SK-N-SH (cell line): ENCODE measurements around the gene RCBTB2. TPM values are rescaled to one million over a fixed set of nuclear protein-coding genes. Genes with fewer than 3 reads are reported as not detected.

Source experiments
- CTCF ChIA-PET: fragments of 300-600, 350-600 bp; formaldehyde crosslinking; extraction: SDS; loops from one replicate; lab custom pipeline; 2021; lab: Yijun Ruan, JAX
- POLR2A ChIA-PET: fragments of 350-600 bp; sonication (Branson Sonifier 250); formaldehyde crosslinking; extraction: SDS; loops from one replicate; lab custom pipeline; 2020; ENCODE audit warnings: antibody characterized with exemption, inconsistent platforms; lab: Yijun Ruan, JAX
- DNase-seq: peaks from one replicate; pipeline ENCODE4 v3.0.0; 2012
- H2AFZ ChIP-seq: fragments of 200-600 bp; sonication (generic); 2 replicates; pipeline ENCODE4 v1.8.1; 2016; ENCODE audit warnings: antibody characterized with exemption, mild to moderate bottlenecking, low read depth
- H3F3A ChIP-seq: fragments of 200-600 bp; sonication (generic); replicated peaks from 2 replicates; pipeline ENCODE3; 2016; ENCODE audit warnings: antibody characterized with exemption, mild to moderate bottlenecking; ENCODE audit not compliant: insufficient read depth
- H3K27ac ChIP-seq, 2 experiments: fragments of 200-500 bp in 1 of 2; fragments of 200-600 bp in 1 of 2; sonication (Bioruptor generic) in 1 of 2; sonication (generic), shearing (Covaris generic) in 1 of 2; 2 replicates each; pipeline versions ENCODE4 v1.5.1 to v1.6.1; 2014 to 2016; ENCODE audit warnings: low read depth in 2 of 2, inconsistent platforms in 1 of 2, low read length in 1 of 2, mild to moderate bottlenecking in 1 of 2, mixed read lengths in 1 of 2
- H3K27me3 ChIP-seq: fragments of 200-600 bp; sonication (generic), shearing (Covaris generic); 2 replicates; pipeline ENCODE4 v1.6.1; 2016; ENCODE audit warnings: mixed run types; ENCODE audit not compliant: insufficient read depth
- H3K36me3 ChIP-seq, 2 experiments: fragments of 200-500 bp in 1 of 2; fragments of 200-600 bp in 1 of 2; sonication (Bioruptor generic) in 1 of 2; sonication (generic) in 1 of 2; replicated peaks in 1 of 2; 2 replicates each; pipeline versions ENCODE3 to v1.5.1; 2014 to 2016; ENCODE audit warnings: low read length in 1 of 2, mild to moderate bottlenecking in 1 of 2; ENCODE audit not compliant: insufficient read depth in 2 of 2, control insufficient read depth in 1 of 2
- H3K4me1 ChIP-seq, 2 experiments: fragments of 200-500 bp in 1 of 2; fragments of 200-600 bp in 1 of 2; sonication (Bioruptor generic) in 1 of 2; sonication (generic), shearing (Covaris generic) in 1 of 2; 2 replicates each; pipeline versions ENCODE4 v1.5.1 to v1.6.1; 2014 to 2016; ENCODE audit warnings: low read depth in 1 of 2, low read length in 1 of 2, mixed run types in 1 of 2; ENCODE audit not compliant: insufficient read depth in 2 of 2, control insufficient read depth in 1 of 2
- H3K4me2 ChIP-seq: fragments of 200-600 bp; sonication (generic), shearing (Covaris generic); 2 replicates; pipeline ENCODE4 v1.6.1; 2017; ENCODE audit warnings: mixed run types
- H3K4me3 ChIP-seq, 2 experiments: fragments of 200-500 bp in 1 of 2; fragments of 200-600 bp in 1 of 2; sonication (Bioruptor generic) in 1 of 2; sonication (generic), shearing (Covaris generic) in 1 of 2; 2 replicates each; pipeline versions ENCODE4 v1.5.1 to v1.8.1; 2014 to 2016; ENCODE audit warnings: low read depth in 2 of 2, inconsistent platforms in 1 of 2, low read length in 1 of 2, mild to moderate bottlenecking in 1 of 2, mixed read lengths in 1 of 2, moderate library complexity in 1 of 2
- H3K79me2 ChIP-seq: fragments of 200-600 bp; sonication (generic); 2 replicates; pipeline ENCODE4 v1.8.1; 2017; ENCODE audit warnings: mild to moderate bottlenecking; ENCODE audit not compliant: insufficient read depth
- H3K9ac ChIP-seq: fragments of 200-600 bp; sonication (generic); 2 replicates; pipeline ENCODE4 v1.6.1; 2017; ENCODE audit warnings: mixed run types
- H3K9me2 ChIP-seq: fragments of 200-600 bp; sonication (generic); 2 replicates; pipeline ENCODE4 v1.6.1; 2017; ENCODE audit warnings: mixed run types
- H3K9me3 ChIP-seq: fragments of 200-600 bp; sonication (generic); 2 replicates; pipeline ENCODE4 v1.6.1; 2017; ENCODE audit warnings: mixed run types, mild to moderate bottlenecking, moderate library complexity
- H4K20me1 ChIP-seq: fragments of 200-600 bp; sonication (generic); 2 replicates; pipeline ENCODE4 v1.6.1; 2017; ENCODE audit warnings: mild to moderate bottlenecking, mixed run types; ENCODE audit not compliant: insufficient read depth
- EP300 ChIP-seq, 2 experiments: IDR thresholded peaks; 2 replicates each; pipeline versions ENCODE4 v1.4.0 to v1.6.1; 2012; ENCODE audit warnings: borderline replicate concordance in 1 of 2, low read depth in 1 of 2, low read length in 1 of 2
- EZH2phosphoT487 ChIP-seq: fragments of 200-600 bp; sonication (generic); IDR thresholded peaks from 2 replicates; pipeline ENCODE4 v1.6.1; 2017; ENCODE audit warnings: low read depth, mixed run types, mild to moderate bottlenecking, antibody characterized with exemption, moderate library complexity, borderline replicate concordance
- FOSL2 ChIP-seq: IDR thresholded peaks from 2 replicates; pipeline ENCODE4 v1.4.0; 2012; ENCODE audit warnings: low read depth, mild to moderate bottlenecking, moderate library complexity, borderline replicate concordance
- FOXJ3 ChIP-seq: sonication (generic); formaldehyde crosslinking; IDR thresholded peaks from 2 replicates; pipeline ENCODE4 v1.5.1; 2020; ENCODE audit warnings: mild to moderate bottlenecking, missing genetic modification reagents
- GABPA ChIP-seq: IDR thresholded peaks from 2 replicates; pipeline ENCODE4 v1.4.0; 2012; ENCODE audit warnings: low read depth, mild to moderate bottlenecking
- GATA2 ChIP-seq: sonication (generic); formaldehyde crosslinking; IDR thresholded peaks from 2 replicates; pipeline ENCODE4 v1.5.0; 2020; ENCODE audit warnings: mild to moderate bottlenecking, missing genetic modification reagents
- MAX ChIP-seq: IDR thresholded peaks from 2 replicates; pipeline ENCODE4 v1.4.0; 2012; ENCODE audit warnings: low read depth
- MEF2A ChIP-seq: IDR thresholded peaks from 2 replicates; pipeline ENCODE4 v1.4.0; 2012; ENCODE audit warnings: low read depth, borderline replicate concordance
- NRF1 ChIP-seq: IDR thresholded peaks from 2 replicates; pipeline ENCODE4 v1.6.1; 2012; ENCODE audit warnings: low read depth, mild to moderate bottlenecking, low read length
- PBX3 ChIP-seq: IDR thresholded peaks from 2 replicates; pipeline ENCODE4; 2012
- RCOR1 ChIP-seq: fragments of 150-350 bp; IDR thresholded peaks from 2 replicates; pipeline ENCODE4 v1.6.1; 2017; ENCODE audit warnings: antibody characterized with exemption, low read length
- RFX5 ChIP-seq: IDR thresholded peaks from 2 replicates; pipeline ENCODE4 v1.6.1; 2012; ENCODE audit warnings: mild to moderate bottlenecking, improper control_type of control experiment, low read length
- YY1 ChIP-seq: IDR thresholded peaks from 2 replicates; pipeline ENCODE4 v1.4.0; 2012; ENCODE audit warnings: low read depth, mild to moderate bottlenecking
- WGBS: methylation state at CpG from one replicate; pipeline ENCODE4 v1.1.6; 2017; ENCODE audit warnings: low lambda C conversion rate; 5-methylcytosine and 5-hydroxymethylcytosine counted together
- polyA plus RNA-seq, 3 experiments: library from polyadenylated mRNA; depleted of rRNA; stranded (reverse); fragments of >200 nt; gene quantifications; 2 replicates each; pipeline ENCODE4 v1.2.3, GENCODE V29; 2012
- TF ChIP-seq, protein P1 (sequence below): IDR thresholded peaks from 2 replicates; pipeline ENCODE4 v1.4.0; 2012; ENCODE audit warnings: low read depth, borderline replicate concordance
- TF ChIP-seq, protein P2 (sequence below): fragments of 150-350 bp; IDR thresholded peaks from 2 replicates; pipeline ENCODE4 v1.6.1; 2016; ENCODE audit warnings: mild to moderate bottlenecking, low read depth, low read length

Gene RCBTB2
- polyA plus RNA-seq, 1 of the 3 experiments (the other 2 are of a cell fraction), result 2.8 TPM

DNA sequence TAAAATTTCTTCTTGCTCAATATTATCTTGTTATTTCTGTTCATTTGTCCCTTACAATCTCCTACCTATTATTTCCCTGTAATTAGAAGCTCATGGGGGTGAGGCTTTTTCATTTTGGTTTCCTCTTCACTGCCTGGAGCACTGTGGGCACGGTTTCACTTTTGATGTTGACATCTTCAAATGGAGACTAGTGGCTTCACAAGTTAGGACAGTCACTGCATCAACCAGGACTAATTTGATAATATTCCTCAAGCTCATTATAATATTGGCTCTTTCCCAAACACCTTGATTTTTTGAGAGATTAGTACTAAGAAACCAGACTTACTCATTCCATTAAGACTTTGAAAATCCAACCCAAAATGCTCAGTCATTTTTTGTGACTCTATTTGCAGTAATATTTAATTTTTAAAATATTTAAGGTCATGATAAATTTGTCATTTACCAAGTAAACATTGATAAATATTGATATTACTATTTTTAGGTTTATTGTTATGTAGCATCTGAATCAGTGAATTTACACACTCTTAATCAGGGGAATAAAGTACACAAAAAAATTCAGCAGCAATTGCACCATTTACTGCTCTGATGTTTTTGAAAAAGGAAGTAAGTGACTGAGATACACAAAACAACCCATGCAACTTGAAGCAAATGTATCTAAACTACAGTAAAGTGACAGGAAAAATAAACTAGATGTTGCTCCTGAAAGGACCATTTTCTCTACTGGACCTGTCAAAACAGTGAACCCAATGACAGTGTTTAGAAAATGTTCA is 28.8 kb upstream of the RCBTB2 start:
- ChIA-PET POLR2A (no interaction called here), CTCF (interaction anchor here (2.2 kb wide), 1 partner anchor 18 kb away, joined by 13 read pairs; no protein-coding TSS in a partner anchor)
- no peaks in the 10 kb centered on the region for H3K9me3 ChIP-seq

More for the DNA sequence above, 28.8 kb upstream of the RCBTB2 start:
- H2AFZ ChIP-seq, result peak overlapping the region; percentile 33
- no peak overlapping the region for H3K27ac ChIP-seq
- H3K9me2 ChIP-seq, result 0 out of 2 replicates have a peak, but pooled peaks cover 4% of the 10 kb centered on the region
- TF ChIP-seq EP300 (IDR thresholded peaks at IDR 0.05; ENCODE audit: borderline replicate concordance in 1 of 2, low read depth in 1 of 2, low read length in 1 of 2) (no peak), PBX3 (no peak), EZH2phosphoT487 (no peak), RCOR1 (no peak), YY1 (no peak), GATA2 (no peak), FOXJ3 (CRISPR knock-in tag) (no peak), GABPA (no peak), FOSL2 (no peak), MAX (no peak), NRF1 (no peak), RFX5 (no peak), MEF2A (no peak)
- TF ChIP-seq, protein P1, sequence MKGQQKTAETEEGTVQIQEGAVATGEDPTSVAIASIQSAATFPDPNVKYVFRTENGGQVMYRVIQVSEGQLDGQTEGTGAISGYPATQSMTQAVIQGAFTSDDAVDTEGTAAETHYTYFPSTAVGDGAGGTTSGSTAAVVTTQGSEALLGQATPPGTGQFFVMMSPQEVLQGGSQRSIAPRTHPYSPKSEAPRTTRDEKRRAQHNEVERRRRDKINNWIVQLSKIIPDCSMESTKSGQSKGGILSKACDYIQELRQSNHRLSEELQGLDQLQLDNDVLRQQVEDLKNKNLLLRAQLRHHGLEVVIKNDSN, result no peak
- TF ChIP-seq, protein P2, sequence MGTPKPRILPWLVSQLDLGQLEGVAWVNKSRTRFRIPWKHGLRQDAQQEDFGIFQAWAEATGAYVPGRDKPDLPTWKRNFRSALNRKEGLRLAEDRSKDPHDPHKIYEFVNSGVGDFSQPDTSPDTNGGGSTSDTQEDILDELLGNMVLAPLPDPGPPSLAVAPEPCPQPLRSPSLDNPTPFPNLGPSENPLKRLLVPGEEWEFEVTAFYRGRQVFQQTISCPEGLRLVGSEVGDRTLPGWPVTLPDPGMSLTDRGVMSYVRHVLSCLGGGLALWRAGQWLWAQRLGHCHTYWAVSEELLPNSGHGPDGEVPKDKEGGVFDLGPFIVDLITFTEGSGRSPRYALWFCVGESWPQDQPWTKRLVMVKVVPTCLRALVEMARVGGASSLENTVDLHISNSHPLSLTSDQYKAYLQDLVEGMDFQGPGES, result no peak
- H4K20me1 ChIP-seq, result no peaks in the 10 kb centered on the region
- DNase-seq, result peak; percentile 21
- peaks cover 0 to 3% of the 10 kb centered on the region in 2 experiments for H3K36me3 ChIP-seq
- peaks cover 0 to 6% of the 10 kb centered on the region in 2 experiments; a peak in 2 of 4 replicates for H3K4me1 ChIP-seq
- no peak overlapping the region for H3K4me3 ChIP-seq
- 19% methylated on average over 1 of the region's 1 CpG for WGBS
- H3F3A ChIP-seq, result peaks cover 7% of the 10 kb centered on the region
- H3K27me3 ChIP-seq, result no peaks in the 10 kb centered on the region
- H3K79me2 ChIP-seq, result no peaks in the 10 kb centered on the region
- H3K4me2 ChIP-seq, result 0 out of 2 replicates have a peak overlapping the region, but pooled peaks have one; percentile 26
- H3K9ac ChIP-seq, result no peak overlapping the region
